SIG-M5 treated with dmso at 0.1 percent for 504 hours (cell line): ENCODE results near the gene VWA2.
"Not testable (repeated sequence)": the region's sequence is repeated elsewhere in the genome, so short reads cannot be mapped to it uniquely, and the experiment has no call there.

Experiments
- DNase-seq: peaks from one replicate; lab custom pipeline; 2025; ENCODE audit not compliant: unreplicated experiment; lab: John Stamatoyannopoulos, UW

Gene VWA2

GRCh38 chr10:114313866-114314265 is 74.8 kb downstream of the VWA2 start:
- DNase-seq = no peak

GRCh38 chr10:114315566-114316420 is 76.7 kb downstream of the VWA2 start:
- no peak for DNase-seq

DNA sequence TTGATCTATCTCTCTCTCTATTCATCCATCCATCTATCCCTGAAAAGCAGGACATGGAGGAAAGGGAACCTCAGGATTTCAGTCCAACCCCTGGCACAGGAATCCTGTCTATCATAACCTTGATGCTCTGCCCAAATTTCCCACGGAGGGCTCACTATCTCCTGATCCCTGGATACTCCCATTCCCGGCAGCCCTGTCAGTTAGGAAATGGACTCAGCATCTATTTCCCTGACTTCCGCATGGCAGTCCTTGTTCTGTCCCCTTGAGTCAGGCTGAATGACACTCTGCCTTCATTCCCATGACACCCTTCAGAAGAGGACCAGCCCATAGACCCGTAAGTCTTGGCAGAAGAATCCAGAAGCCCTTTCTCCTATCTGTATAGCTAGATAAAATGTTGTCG is 77.7 kb downstream of the VWA2 start:
- no peak for DNase-seq

GRCh38 chr10:114319406-114320248 is 80.6 kb downstream of the VWA2 start:
- no peak for DNase-seq

DNA sequence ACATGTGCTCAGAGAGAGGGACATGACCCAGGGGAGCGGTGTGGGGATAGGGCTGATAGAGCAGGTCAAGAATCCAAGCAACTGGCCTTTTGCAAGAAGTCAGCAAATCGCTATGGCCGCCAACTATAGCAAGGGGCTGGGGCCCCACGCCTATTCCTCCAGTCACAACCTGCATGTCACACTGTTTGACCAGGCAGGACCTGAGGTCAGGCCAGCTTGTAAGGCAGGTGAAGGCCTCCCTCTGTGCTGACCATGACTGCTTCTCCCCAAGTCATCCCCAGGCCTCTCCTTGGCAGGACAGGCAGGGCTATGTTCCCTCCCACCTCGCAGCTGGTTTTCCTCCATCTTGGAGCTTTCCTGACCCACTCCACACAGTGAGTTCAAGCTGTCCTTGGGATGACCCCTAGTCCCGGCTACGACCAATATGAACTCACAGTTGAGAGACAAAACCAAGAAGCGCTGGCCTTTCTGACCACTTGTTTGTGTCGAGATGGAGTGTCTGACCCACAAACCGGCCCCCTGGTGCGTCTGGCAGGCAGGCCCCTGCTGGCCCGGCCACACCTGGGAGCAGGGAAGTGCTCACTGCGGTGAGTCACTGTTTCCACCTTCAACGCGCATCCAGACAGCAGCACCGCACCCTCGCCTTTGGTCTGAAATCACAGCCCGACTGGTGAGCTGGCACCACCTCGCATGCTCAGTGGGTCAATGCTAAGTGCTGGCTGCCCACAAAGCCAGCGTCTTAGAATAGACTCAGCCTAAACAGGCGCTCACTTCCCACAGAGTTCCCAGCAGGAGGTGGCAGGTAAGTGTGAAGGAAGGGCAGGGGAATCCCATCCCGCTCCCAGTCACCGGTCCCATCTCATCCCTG is 81.4 kb downstream of the VWA2 start:
- no peak for DNase-seq

DNA sequence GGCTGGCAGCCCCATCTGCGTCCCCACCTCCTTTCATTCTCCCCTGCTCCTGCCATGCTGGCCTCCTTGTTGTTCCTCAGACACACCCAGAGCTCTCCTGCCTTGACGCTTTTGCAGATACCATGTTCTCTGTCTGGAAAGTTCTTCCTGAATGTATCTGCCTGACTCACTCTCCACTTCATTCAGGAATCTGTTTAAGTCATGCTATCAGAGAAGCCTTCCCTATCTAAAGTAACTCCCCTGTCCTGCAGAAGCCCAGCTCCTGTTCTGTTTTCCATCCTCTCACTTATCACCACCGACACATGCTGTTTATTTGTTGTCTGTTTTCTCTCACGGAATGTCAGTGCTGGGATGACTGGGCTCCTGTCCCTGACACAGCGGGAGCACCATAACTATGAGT is 83.3 kb downstream of the VWA2 start:
- no peak for DNase-seq

GRCh38 chr10:114323023-114323422 is 84.0 kb downstream of the VWA2 start:
- DNase-seq = no peak

GRCh38 chr10:114326795-114327194 is 87.7 kb downstream of the VWA2 start:
- DNase-seq = no peak

- DNase-seq = no peak
Observed at GRCh38 chr10:114327537-114328440, 88.7 kb downstream of the VWA2 start.

GRCh38 chr10:114328441-114328812 is 89.4 kb downstream of the VWA2 start:
- no peak for DNase-seq

GRCh38 chr10:114328874-114329273 is 89.8 kb downstream of the VWA2 start:
- no peak for DNase-seq

- no peak for DNase-seq
Observed at GRCh38 chr10:114329634-114330365, 90.7 kb downstream of the VWA2 start.

GRCh38 chr10:114332301-114333192 is 93.5 kb downstream of the VWA2 start:
- no peak for DNase-seq

- not testable (repeated sequence) for DNase-seq
Observed at GRCh38 chr10:114333441-114333840, 94.4 kb downstream of the VWA2 start.

DNA sequence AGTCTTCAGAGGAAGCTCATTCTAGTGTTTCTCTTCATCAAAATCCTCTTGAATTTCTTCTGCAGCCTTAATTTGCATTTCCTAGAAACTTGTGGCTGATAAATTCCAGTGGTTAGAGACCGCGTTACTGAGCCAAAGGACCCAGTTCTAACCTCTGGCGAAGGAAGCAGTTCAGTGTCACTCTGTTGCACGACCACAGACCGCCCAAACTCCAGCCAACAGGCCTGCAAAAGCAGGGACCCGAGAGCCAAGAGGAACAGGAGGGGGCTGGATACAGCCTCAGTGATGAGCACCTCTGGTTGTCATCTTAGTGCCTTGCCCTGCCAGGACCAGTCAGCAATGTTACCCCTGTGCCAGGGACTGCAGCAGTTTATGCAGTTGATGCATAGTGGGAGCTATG is 95.2 kb downstream of the VWA2 start:
- no peak for DNase-seq

DNA sequence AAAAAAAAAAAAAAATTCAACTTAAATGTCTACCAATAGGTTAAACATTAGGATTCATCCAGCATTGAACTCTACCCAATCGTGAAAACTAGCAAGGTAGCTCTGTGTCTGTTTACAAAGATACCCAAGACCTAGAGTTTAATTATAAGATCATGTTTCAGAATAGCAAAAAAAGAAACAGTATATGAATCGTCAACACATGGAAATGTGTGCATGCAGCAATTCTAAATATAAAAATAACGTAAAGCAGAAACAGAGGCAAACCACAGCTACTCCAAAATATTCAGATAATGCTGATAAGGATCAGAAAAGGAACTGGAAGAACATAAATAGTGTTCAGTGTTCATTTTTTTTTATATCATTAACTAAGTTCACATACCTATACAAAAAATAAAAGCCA is 96.6 kb downstream of the VWA2 start:
- DNase-seq = no peak

GRCh38 chr10:114336823-114337509 is 97.9 kb downstream of the VWA2 start:
- no peak for DNase-seq
